Sigmoid colon (tissue), 4 donors: ENCODE measurements around the gene LRRC8A.

Experiments
- EP300 ChIP-seq, 4 donors: sonication (generic); formaldehyde crosslinking; IDR thresholded peaks; one replicate each; pipeline ENCODE4 v1.6.1; 2017; ENCODE audit warnings: antibody characterized with exemption in 4 of 4
- POLR2A ChIP-seq, 2 donors: fragments of 450-650 bp; IDR thresholded peaks; one replicate each; pipeline ENCODE4 v1.6.1; 2016; ENCODE audit warnings: antibody characterized with exemption in 2 of 2, mild to moderate bottlenecking in 2 of 2, moderate library complexity in 2 of 2
- POLR2AphosphoS5 ChIP-seq, 4 donors: sonication (generic); formaldehyde crosslinking; IDR thresholded peaks; one replicate each; pipeline ENCODE4 v1.6.1; 2017; ENCODE audit warnings: antibody characterized with exemption in 4 of 4
- TF ChIP-seq, protein P1 (sequence below), 4 experiments: fragments of 450-650 bp in 3 of 4; fragments of 200-600 bp in 1 of 4; IDR thresholded peaks; one replicate each; pipeline ENCODE4 v1.5.1; 2016 to 2019; ENCODE audit warnings: antibody characterized with exemption in 4 of 4, mild to moderate bottlenecking in 3 of 4, moderate library complexity in 2 of 4

GRCh38 chr9:128836509-128837145 is 45.3 kb upstream of the LRRC8A start:
- TF ChIP-seq POLR2AphosphoS5 (IDR thresholded peaks at IDR 0.05) (no peak), POLR2A (IDR thresholded peaks at IDR 0.05) (no peak), EP300 (IDR thresholded peaks at IDR 0.05) (no peak)
- TF ChIP-seq, protein P1, sequence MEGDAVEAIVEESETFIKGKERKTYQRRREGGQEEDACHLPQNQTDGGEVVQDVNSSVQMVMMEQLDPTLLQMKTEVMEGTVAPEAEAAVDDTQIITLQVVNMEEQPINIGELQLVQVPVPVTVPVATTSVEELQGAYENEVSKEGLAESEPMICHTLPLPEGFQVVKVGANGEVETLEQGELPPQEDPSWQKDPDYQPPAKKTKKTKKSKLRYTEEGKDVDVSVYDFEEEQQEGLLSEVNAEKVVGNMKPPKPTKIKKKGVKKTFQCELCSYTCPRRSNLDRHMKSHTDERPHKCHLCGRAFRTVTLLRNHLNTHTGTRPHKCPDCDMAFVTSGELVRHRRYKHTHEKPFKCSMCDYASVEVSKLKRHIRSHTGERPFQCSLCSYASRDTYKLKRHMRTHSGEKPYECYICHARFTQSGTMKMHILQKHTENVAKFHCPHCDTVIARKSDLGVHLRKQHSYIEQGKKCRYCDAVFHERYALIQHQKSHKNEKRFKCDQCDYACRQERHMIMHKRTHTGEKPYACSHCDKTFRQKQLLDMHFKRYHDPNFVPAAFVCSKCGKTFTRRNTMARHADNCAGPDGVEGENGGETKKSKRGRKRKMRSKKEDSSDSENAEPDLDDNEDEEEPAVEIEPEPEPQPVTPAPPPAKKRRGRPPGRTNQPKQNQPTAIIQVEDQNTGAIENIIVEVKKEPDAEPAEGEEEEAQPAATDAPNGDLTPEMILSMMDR (IDR thresholded peaks at IDR 0.05) = no peak
